Upper lobe of left lung (tissue), 6 donors: ENCODE results near the gene ZNF134. TPM values are rescaled to one million over a fixed set of nuclear protein-coding genes. Genes with fewer than 3 reads are reported as not detected.

Experiments used
- ATAC-seq, 2 donors: fragments of 200-7000 bp; cut with Tn5 transposase; one replicate each; pipeline ENCODE4 v1.9.1; 2022; ENCODE audit warnings: mild to moderate bottlenecking in 2 of 2, moderate library complexity in 2 of 2; ENCODE audit not compliant: low FRiP score in 2 of 2
- DNase-seq, 2 donors: peaks; one replicate each; pipeline ENCODE4 v3.0.0-alpha.2; 2019 to 2020
- H3K27ac ChIP-seq, 4 donors: fragments of 200-600 bp; sonication (generic); one replicate each; pipeline ENCODE4 v1.5.1; 2016 to 2019
- H3K27me3 ChIP-seq, 4 donors: fragments of 200-600 bp; sonication (generic); one replicate each; pipeline ENCODE4 v1.5.1; 2017 to 2019
- H3K36me3 ChIP-seq, 4 donors: fragments of 200-600 bp; sonication (generic); one replicate each; pipeline ENCODE4 v1.5.1; 2016 to 2019
- H3K4me1 ChIP-seq, 4 donors: fragments of 200-600 bp; sonication (generic); one replicate each; pipeline ENCODE4 v1.5.1; 2018 to 2019
- H3K4me3 ChIP-seq, 4 donors: fragments of 200-600 bp; sonication (generic); one replicate each; pipeline ENCODE4 v1.5.1; 2017 to 2019; ENCODE audit warnings: mild to moderate bottlenecking in 2 of 4, moderate library complexity in 1 of 4
- H3K9me3 ChIP-seq, 4 donors: fragments of 200-600 bp; sonication (generic); one replicate each; pipeline ENCODE4 v1.5.1; 2018 to 2019
- CTCF ChIP-seq, 6 experiments: fragments of 450-650 bp in 4 of 6; fragments of 200-600 bp in 2 of 6; sonication (generic) in 2 of 6; IDR thresholded peaks; one replicate each; pipeline ENCODE4 v1.5.1; 2016 to 2019; ENCODE audit warnings: antibody characterized with exemption in 6 of 6
- EP300 ChIP-seq, 4 donors: sonication (generic); formaldehyde crosslinking; IDR thresholded peaks; one replicate each; pipeline ENCODE4 v1.5.1; 2017; ENCODE audit warnings: antibody characterized with exemption in 4 of 4, control low read depth in 2 of 4
- POLR2A ChIP-seq, 4 donors: fragments of 450-650 bp; IDR thresholded peaks; one replicate each; pipeline ENCODE4 v1.5.1; 2016 to 2017; ENCODE audit warnings: antibody characterized with exemption in 4 of 4, mild to moderate bottlenecking in 2 of 4
- POLR2AphosphoS5 ChIP-seq, 2 donors: sonication (generic); formaldehyde crosslinking; IDR thresholded peaks; one replicate each; pipeline ENCODE4 v1.5.1; 2017; ENCODE audit warnings: antibody characterized with exemption in 2 of 2
- WGBS, 2 donors: methylation state at CpG; one replicate each; pipeline ENCODE4 v1.1.5; 2017 to 2018; 5-methylcytosine and 5-hydroxymethylcytosine counted together
- total RNA-seq, 6 donors: library from RNA; depleted of rRNA in 4 of 6; stranded (reverse); fragments of >200 nt in 4 of 6; gene quantifications; one replicate each; pipeline versions ENCODE4 v1.1.0 to v1.2.1, GENCODE V29; 2016 to 2021
- donor health status: DM: no; HTN: no; CAD: no; lungs with moderate emphysema.
- donor health status: DM: no; HTN: yes; CAD: no; lungs with severe emphysema.

The ZNF134 gene
- total RNA-seq, 6 donors from 2014 or later = 11.5 to 18.5 (median 16.1) TPM

- Histone ChIP-seq H3K9me3 (peaks cover 46 to 81% (median 68%) of the 10 kb centered on the region in 4 donors), H3K27me3 (no peaks in the 10 kb centered on the region), H3K36me3 (peaks cover 6 to 35% (median 25%) of the 10 kb centered on the region in 4 donors), H3K4me3 (no peak overlapping the region), H3K27ac (no peak overlapping the region), H3K4me1 (peaks cover 10 to 14% (median 13%) of the 10 kb centered on the region in 4 donors)
- WGBS, 2 donors = 100% methylated on average over 1 of the region's 1 CpG
- DNase-seq = no peak
- TF ChIP-seq POLR2AphosphoS5 (IDR thresholded peaks at IDR 0.05) = no peak
- TF ChIP-seq POLR2A (IDR thresholded peaks at IDR 0.05) = no peak
- TF ChIP-seq CTCF (IDR thresholded peaks at IDR 0.05) = no peak
- ATAC-seq = no peak
These were observed 26.5 kb upstream of the ZNF134 start for GRCh38 chr19:57587529-57587928.

GRCh38 chr19:57599377-57599760, 14.7 kb upstream of the ZNF134 start:
- no peak for ATAC-seq
- 59 to 60% methylated on average over 8 of the region's 8 CpGs for WGBS, 2 donors
- no peak for DNase-seq
- peaks cover 1 to 4% (median 3%) of the 10 kb centered on the region in 4 donors for H3K36me3 ChIP-seq
- peaks cover 2 to 26% (median 20%) of the 10 kb centered on the region in 4 donors for H3K9me3 ChIP-seq
- peaks cover 5 to 17% (median 9%) of the 10 kb centered on the region in 4 donors for H3K4me1 ChIP-seq
- H3K4me3 ChIP-seq = peak overlapping the region in 3 of 4 donors; percentile 61 to 92 (median 88)
- H3K27ac ChIP-seq = peak overlapping the region in 2 of 4 donors; percentile 4 to 46
- no peaks in the 10 kb centered on the region for H3K27me3 ChIP-seq
- TF ChIP-seq EP300 (IDR thresholded peaks at IDR 0.05) (no peak), POLR2A (IDR thresholded peaks at IDR 0.05) (no peak), POLR2AphosphoS5 (IDR thresholded peaks at IDR 0.05) (no peak), CTCF (IDR thresholded peaks at IDR 0.05) (no peak)

- Histone ChIP-seq H3K4me3 (peak within 1 kb of the TSS; percentile 61 to 92 (median 80)), H3K27ac (peak within 1 kb of the TSS in 3 of 4 donors; percentile 4 to 64 (median 46)), H3K27me3 (no peaks in the 10 kb centered on the region), H3K9me3 (peaks cover 7 to 27% (median 22%) of the 10 kb centered on the region in 4 donors), H3K4me1 (peaks cover 5 to 17% (median 9%) of the 10 kb centered on the region in 4 donors), H3K36me3 (peaks cover 3 to 9% (median 8%) of the 10 kb centered on the region in 4 donors)
- TF ChIP-seq CTCF (IDR thresholded peaks at IDR 0.05) (no peak), POLR2AphosphoS5 (IDR thresholded peaks at IDR 0.05) (peak; percentile 84 to 87), POLR2A (IDR thresholded peaks at IDR 0.05) (peak in 1 of 4 donors; percentile 13), EP300 (IDR thresholded peaks at IDR 0.05) (no peak)
- peak; percentile 89 to 93 for DNase-seq
- peak; percentile 93 to 98 for ATAC-seq
- 1% methylated on average over 15 to 31 of the region's 53 CpGs for WGBS, 2 donors
These were observed 14.2 kb upstream of the ZNF134 start, which contains the start of gene ZNF530 for GRCh38 chr19:57599761-57600383. Gene ZNF530, plus strand, starts transcription at chr19:57599885. Its CDS starts 4,461 bp downstream, at chr19:57604346.

- DNase-seq = no peak
- H3K4me3 ChIP-seq = no peak overlapping the region
- peaks cover 3 to 33% (median 26%) of the 10 kb centered on the region in 4 donors for H3K36me3 ChIP-seq
- TF ChIP-seq CTCF (IDR thresholded peaks at IDR 0.05) (no peak), POLR2A (IDR thresholded peaks at IDR 0.05) (no peak), POLR2AphosphoS5 (IDR thresholded peaks at IDR 0.05) (no peak), EP300 (IDR thresholded peaks at IDR 0.05) (no peak)
- no peaks in the 10 kb centered on the region for H3K4me1 ChIP-seq
- H3K27me3 ChIP-seq = no peaks in the 10 kb centered on the region
- H3K9me3 ChIP-seq = peaks cover 31 to 63% (median 50%) of the 10 kb centered on the region in 4 donors
- WGBS, 2 donors = 94 to 97% methylated on average over 5 of the region's 5 CpGs
- ATAC-seq = no peak
- H3K27ac ChIP-seq = no peak overlapping the region
These were observed 7.1 kb upstream of the ZNF134 start for GRCh38 chr19:57606931-57607330.
